ENCODE measurements around the gene INPP5D.
"Not testable (repeated sequence)": the region's sequence is repeated elsewhere in the genome, so short reads cannot be mapped to it uniquely, and the experiment has no call there.

INPP5D gene

DNA sequence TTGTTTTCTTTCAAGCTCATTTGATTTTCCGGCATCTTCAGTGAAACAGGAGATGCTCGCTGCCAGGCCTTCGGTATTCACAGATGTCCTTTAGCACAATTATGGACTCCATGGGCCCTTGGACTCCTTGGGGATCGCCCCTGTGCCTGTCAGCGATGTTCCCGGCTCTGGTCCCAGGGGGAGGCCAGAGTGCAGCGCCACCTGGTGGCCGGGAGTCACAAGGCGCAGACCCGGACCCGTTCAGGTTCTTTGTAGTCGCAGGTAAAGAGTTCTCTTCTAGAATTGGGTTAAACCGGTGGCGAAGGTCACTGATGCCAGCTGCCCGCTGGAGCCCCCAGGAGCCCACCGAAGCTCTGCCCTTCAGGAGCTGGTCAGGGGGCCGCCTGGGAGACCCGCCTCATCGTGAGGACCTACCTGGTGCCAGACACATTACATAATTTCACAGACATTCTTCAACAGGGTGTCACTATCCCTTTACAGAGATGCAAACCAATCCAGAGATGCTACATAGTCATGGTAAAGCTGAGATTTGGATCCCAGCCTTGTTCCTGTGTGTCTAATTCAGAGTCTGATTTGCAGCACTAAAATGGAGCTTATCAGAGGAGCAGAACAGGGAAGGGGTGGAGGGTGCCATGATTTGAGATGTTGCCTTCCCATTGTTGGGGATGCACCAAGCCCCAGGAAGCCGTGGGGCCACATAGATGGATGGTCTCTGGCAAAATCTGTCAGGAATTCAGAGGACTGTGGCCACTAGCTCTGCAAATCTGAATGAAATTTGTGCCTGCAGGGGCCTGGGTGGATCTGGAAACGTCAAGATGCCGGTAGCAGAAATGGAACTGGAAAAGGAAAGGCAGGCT, 6.0 kb upstream of the INPP5D start:
- no peak for DNase-seq

DNA sequence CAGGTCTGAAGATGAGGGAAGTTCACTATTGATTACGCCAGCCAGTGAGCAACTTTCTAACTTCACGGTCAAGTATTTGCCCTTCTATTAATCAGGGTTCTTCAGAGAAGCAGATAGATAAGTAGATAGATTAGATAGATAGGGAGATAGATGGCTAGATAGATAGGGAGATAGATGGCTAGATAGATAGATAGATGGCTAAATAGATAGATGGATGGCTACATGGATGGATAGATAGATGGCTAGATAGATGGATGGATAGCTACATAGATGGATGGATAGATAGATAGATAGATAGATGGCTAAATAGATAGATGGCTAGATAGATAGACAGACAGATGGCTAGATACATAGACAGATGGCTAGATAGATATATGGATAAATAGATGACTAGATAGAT, 4.8 kb upstream of the INPP5D start:
- no peak for DNase-seq

DNA sequence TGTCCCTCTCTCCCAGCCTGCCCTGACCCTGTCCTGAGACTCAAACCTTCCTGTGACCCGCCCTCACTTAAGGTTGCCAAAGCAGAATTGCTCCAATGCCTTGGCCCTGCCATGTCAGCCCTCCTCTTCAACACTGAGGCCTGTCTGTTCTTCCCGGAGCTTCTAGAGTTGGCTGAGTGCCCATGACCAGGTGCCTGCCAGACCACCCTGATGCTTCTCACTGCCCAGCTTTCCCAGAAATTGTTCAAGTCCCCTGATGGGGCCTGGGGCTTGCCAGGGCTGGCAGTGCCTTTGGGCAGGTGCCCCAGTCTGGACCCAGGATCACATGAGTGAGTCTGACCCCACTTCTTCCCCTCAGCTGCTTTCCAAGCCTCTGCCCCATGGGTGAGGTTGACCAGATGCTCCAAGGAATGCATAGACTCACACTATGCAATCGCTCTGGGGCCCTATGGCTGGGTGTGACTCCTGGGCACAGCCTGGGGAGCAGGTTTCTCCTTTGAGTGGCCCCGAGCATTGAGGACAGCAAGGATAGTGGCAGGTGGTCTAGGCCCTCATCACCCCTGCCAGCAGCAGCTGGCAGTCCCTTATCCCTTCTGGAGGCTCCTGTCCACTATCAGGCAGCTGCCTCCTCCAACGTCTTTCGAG, 3.1 kb upstream of the INPP5D start:
- no peak for DNase-seq

GRCh38 chr2:233058717-233059546, 1.2 kb upstream of the INPP5D start:
- no peak for DNase-seq

GRCh38 chr2:233059547-233059796, 670 bp upstream of the INPP5D start:
- no peak for DNase-seq

DNA sequence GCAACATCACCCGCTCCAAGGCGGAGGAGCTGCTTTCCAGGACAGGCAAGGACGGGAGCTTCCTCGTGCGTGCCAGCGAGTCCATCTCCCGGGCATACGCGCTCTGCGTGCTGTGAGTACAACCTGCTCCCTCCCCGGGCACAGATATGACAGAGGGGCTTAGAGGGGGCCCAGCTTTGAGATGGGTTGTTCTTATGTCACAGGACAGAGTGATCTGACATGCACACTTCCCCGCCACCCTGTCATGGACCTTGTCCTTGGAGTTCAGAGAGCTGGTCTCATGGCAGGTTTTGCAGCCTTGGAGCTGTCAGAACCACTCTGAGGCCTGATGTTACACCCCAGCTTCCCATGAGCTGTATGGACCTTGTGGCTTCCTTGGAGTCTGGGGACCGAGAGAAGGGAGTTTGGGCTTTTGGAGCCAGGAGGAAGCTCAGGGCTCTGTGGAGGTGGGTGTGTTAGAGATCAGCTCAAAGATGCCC, 398 bp downstream of the INPP5D start:
- no peak for DNase-seq

DNA sequence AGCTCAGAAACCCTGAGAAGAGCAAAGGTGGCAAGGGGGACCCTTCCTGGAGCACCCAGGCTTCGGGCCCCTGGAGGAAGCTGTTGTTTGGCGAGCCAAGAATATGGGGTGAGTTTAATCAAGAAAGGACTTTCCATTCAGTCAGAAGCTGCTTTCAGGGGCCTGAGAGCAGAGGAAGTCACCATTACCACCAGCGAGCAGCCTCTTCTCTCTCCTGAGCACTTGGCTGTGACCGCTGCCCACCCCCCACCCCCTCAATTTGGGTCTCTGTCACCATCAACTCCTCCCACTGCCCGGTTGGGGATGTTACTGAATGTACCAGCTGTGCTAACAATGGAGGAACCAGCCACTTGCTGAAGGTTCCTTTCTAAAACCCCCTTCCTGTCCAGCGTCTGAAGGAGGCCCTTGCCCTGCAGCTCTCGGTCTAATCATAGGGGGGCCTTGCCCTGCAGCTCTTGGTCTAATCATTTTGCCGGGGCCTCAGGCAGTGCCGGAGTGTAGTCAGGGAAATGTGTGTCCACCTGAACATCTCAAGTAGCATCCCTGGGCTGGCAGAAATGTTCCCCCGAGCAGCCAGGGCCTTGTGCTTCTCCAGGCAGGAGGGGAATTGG, 943 bp downstream of the INPP5D start:
- DNase-seq, result no peak

- no peak for DNase-seq
Measured at GRCh38 chr2:233061591-233062450, 1.7 kb downstream of the INPP5D start.

DNA sequence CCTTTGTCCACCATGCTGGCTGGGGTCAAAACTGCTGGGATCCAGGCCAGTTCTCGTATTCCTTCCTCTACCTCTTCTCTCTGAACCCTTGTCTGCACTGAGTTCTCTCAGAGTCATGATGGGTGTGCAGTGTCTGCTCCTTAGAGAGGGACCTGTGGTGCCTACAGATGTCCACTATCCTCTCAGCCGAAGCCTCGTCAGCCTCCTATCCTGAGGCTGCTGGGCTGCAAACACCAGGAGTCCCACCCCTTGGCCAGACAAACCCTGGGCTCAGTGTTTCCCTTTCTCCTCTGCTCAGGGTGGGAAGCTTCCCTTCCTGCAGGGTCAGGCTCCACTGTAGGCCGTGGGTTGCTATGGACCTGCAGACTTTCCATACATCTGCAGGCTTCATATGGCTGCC, 2.3 kb downstream of the INPP5D start:
- no peak for DNase-seq

DNA sequence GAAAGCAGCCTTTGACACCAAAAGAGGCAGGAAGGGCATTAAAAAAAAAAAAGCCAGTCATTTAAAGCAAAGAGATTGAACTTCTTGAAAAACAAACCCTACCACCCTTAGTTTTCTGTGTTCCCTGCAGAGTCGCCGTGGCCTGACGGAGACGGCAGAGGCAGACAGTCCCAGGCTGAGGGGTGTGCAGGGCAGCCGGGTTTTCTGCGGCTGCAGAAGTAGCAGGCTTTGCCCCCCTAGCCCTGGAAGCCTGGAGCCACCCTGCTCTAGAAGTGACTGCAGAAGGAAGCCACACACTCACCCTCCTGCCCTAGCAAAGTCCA, 2.8 kb downstream of the INPP5D start:
- no peak for DNase-seq

GRCh38 chr2:233063269-233063975, 3.3 kb downstream of the INPP5D start:
- no peak for DNase-seq

DNA sequence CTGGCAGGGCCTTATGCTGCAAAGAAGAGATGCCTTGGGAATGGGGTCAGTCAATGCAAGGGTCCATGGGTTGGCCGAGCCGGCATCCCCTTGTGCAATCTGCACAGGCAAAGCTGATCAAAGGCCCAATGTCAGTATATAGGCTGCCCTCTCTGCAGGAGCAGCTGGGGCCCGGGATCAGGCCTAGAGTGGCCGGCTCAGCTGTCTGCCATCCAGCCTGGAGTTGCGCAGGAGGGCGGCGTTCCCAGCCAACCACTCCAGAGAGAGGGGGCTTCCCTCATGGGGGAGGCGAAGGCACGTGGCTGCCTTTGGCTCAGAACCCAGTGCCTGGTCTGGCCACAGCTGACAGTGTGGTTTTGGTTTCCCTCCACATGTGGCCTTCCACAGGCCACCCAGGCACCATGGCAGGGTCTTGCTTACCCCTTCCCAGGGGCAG, 3.9 kb downstream of the INPP5D start:
- DNase-seq, result no peak

- no peak for DNase-seq
Measured at GRCh38 chr2:233064530-233065199, 4.5 kb downstream of the INPP5D start.

DNA sequence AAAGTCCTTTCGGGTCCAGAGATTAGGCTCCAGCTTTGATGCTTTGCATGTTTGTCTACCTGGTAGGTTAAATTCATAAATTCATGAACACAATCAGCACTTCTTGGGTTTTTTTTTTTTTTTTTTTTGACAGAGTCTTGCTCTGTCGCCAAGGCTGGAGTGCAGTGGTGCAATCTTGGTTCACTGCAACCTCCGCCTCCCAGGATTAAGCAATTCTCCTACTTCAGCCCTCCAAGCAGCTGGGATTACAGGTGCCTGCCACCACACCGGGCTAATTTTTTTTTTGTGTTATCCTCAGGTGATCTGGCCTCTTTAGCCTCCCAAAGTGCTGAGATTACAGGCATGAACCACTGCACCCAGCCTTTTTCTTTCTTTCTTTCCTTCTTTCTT, 5.1 kb downstream of the INPP5D start:
- DNase-seq, result not testable (repeated sequence)

- no peak for DNase-seq
Measured at GRCh38 chr2:233065954-233066470, 5.9 kb downstream of the INPP5D start.

DNA sequence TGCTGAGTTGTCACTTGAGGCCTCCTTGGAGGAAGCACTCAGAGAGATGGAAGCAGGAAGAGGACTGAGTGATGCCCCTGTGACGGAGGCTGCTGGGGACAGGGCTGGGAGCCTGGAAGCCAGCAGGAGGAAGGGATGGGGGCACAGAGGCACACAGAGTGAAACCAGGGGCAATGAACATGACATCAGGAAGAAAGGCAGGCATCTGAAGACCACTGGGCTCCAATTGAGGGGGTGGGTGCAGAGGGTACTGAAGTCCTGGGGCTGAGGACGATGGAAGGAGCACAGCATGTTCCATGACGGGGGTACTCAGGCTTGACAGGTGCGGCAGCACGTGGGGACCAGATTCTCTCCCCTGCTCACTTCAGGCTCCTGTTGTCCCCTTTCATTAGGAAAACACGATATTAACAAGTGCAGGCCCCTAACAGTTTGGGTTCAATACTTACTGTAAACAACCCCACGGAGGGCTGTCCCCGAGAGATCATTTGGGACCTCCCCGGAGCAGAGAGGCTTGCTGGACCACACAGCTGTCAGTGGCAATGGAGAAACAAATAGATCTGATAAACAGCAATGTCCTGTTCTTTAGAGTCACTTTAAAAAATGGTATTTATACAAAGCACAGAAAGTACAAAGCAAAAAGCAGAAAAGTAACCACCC, 8.7 kb downstream of the INPP5D start:
- no peak for DNase-seq

DNA sequence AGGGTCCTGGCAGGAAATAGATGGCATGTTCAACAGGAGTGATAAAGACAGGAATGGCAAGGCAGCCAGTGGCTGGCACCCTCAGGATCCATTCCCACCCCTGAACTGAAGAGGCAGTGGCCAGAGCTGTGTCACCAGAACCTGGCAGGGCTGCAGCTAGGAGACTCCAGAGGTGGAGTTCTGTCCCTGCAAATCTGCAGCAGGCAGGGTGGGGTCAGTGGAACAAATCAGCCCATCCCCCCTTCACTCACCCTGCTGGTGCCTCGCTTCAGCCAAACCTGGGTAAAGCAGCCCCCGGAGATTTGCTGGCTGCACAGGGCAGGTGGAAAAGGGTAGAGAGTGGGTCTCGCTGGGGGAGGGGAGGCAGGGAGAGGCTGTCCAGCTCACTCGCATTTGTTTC, 12.7 kb downstream of the INPP5D start:
- no peak for DNase-seq

- DNase-seq, result no peak
Measured at GRCh38 chr2:233074106-233074505, 14.0 kb downstream of the INPP5D start.

GRCh38 chr2:233075141-233075965, 15.2 kb downstream of the INPP5D start:
- no peak for DNase-seq

DNA sequence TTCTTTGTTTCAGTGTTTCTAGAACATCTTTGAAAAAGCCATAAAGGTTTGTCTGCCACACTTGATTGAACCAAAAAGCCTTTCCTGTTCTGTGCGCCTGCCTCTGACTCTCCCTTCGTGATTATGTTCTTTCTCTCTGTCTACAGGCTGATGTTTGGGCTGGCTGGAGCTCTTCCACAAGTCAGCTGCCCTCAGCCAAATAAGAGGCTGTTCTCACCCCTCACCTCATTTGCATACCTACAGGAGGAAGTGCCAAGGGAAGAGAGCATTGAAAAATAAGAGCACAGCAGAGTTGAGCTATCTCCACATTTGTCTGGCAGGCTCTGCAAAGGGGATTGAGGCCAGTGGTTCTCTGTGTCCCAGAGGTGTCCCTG, 15.8 kb downstream of the INPP5D start:
- DNase-seq, result no peak
